Measurements from ENCODE around the gene NPHP4.

Gene NPHP4

GRCh38 chr1:5865056-5865455 lies 127.2 kb downstream of the NPHP4 start:
- Histone ChIP-seq H3K36me3 (ENCODE audit: control insufficient read depth, insufficient read depth, low read length) (no peaks in the 10 kb centered on the region), H3K9me3 (ENCODE audit: control insufficient read depth, low read length) (no peaks in the 10 kb centered on the region), H3K27me3 (ENCODE audit: control insufficient read depth, insufficient read depth, low read length) (no peaks in the 10 kb centered on the region)

DNA sequence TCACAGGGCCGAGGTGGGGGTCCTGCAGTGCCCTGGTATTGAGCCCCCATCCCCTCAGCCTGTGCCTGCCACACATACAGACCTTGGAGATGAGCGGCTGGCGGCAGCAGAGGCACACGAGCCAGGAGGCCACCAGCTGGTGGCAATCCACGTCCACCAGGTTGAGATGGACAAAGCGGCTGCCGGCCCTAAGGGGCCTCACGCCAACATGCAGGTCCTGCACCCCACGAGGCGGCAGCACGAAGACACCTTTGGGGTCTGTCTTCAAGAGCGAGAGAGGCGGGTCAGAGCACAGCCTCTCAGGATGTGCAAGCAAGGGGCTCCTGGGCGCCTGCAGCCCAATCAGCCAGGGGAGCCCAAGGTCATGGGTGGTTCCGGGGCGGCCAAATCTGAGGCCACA lies 128.0 kb downstream of the NPHP4 start:
- no peaks in the 10 kb centered on the region for H3K79me2 ChIP-seq
- no peaks in the 10 kb centered on the region for H3K36me3 ChIP-seq (ENCODE audit: control insufficient read depth, insufficient read depth, low read length)
- H3K27me3 ChIP-seq (ENCODE audit: control insufficient read depth, insufficient read depth, low read length) = no peaks in the 10 kb centered on the region
- H3K9me3 ChIP-seq (ENCODE audit: control insufficient read depth, low read length) = no peaks in the 10 kb centered on the region
- no peak overlapping the region for H3K9ac ChIP-seq
- H3K4me3 ChIP-seq (ENCODE audit: low read depth, low read length) = no peak overlapping the region
- H2AFZ ChIP-seq = no peak overlapping the region
- H3K4me1 ChIP-seq = no peaks in the 10 kb centered on the region
- no peak overlapping the region for H3K27ac ChIP-seq
- TF ChIP-seq CTCF (IDR thresholded peaks at IDR 0.05) = no peak
- no peak overlapping the region for H3K4me2 ChIP-seq (ENCODE audit: low read length)

More at GRCh38 chr1:5865056-5865455, 127.2 kb downstream of the NPHP4 start:
- no peak overlapping the region for H2AFZ ChIP-seq
- no peak overlapping the region for H3K4me3 ChIP-seq (ENCODE audit: low read depth, low read length)
- no peak overlapping the region for H3K4me2 ChIP-seq (ENCODE audit: low read length)
- TF ChIP-seq CTCF (IDR thresholded peaks at IDR 0.05) = no peak
- no peaks in the 10 kb centered on the region for H3K79me2 ChIP-seq
- H3K4me1 ChIP-seq = no peaks in the 10 kb centered on the region
- no peak overlapping the region for H3K9ac ChIP-seq
- H3K27ac ChIP-seq = no peak overlapping the region

DNA sequence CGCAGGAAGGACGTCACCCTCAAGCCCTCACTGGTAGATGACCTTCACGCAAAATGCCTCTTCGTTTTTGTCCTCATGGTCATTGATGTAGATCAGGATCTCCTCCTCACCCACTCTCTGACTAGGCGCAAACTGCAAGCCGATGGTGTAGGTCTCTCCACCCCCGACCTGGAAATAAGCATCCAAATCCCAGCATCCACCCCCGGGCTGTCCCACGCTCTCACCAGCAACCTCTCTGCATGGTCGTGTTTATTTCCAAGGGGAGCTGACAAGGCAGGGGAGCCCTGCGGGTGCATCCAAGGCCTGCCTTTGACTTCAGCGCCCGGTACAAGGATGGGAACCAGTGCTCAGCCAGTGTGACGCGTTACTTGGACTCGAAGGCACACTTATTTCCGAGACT lies 129.0 kb downstream of the NPHP4 start:
- TF ChIP-seq CTCF (IDR thresholded peaks at IDR 0.05) = no peak

GRCh38 chr1:5861871-5862825 lies 130.1 kb downstream of the NPHP4 start:
- no peak overlapping the region for H3K9ac ChIP-seq
- no peaks in the 10 kb centered on the region for H3K4me1 ChIP-seq
- H3K27me3 ChIP-seq (ENCODE audit: control insufficient read depth, insufficient read depth, low read length) = no peaks in the 10 kb centered on the region
- no peak overlapping the region for H3K4me2 ChIP-seq (ENCODE audit: low read length)
- no peak overlapping the region for H2AFZ ChIP-seq
- no peak for TF ChIP-seq CTCF (IDR thresholded peaks at IDR 0.05)
- H3K27ac ChIP-seq = no peak overlapping the region
- H3K79me2 ChIP-seq = no peaks in the 10 kb centered on the region
- H3K9me3 ChIP-seq (ENCODE audit: control insufficient read depth, low read length) = no peaks in the 10 kb centered on the region
- H3K36me3 ChIP-seq (ENCODE audit: control insufficient read depth, insufficient read depth, low read length) = no peaks in the 10 kb centered on the region
- H3K4me3 ChIP-seq (ENCODE audit: low read depth, low read length) = no peak overlapping the region

More for the DNA sequence above, 129.0 kb downstream of the NPHP4 start:
- no peaks in the 10 kb centered on the region for H3K27me3 ChIP-seq (ENCODE audit: control insufficient read depth, insufficient read depth, low read length)
- H3K79me2 ChIP-seq = no peaks in the 10 kb centered on the region
- H3K4me2 ChIP-seq (ENCODE audit: low read length) = no peak overlapping the region
- H3K27ac ChIP-seq = no peak overlapping the region
- H3K36me3 ChIP-seq (ENCODE audit: control insufficient read depth, insufficient read depth, low read length) = no peaks in the 10 kb centered on the region
- no peak overlapping the region for H3K4me3 ChIP-seq (ENCODE audit: low read depth, low read length)
- no peaks in the 10 kb centered on the region for H3K9me3 ChIP-seq (ENCODE audit: control insufficient read depth, low read length)
- H3K4me1 ChIP-seq = no peaks in the 10 kb centered on the region
- H3K9ac ChIP-seq = no peak overlapping the region
- H2AFZ ChIP-seq = no peak overlapping the region
